ENCODE measurements around the gene PDK3. TPM values are rescaled to one million over a fixed set of nuclear protein-coding genes. Genes with fewer than 3 reads are reported as not detected.

PDK3 gene
- total and polyA plus RNA-seq, 10 donors: 4.3 to 53.0 (median 30.1) TPM

- WGBS, 5 donors: 48 to 58% (median 54%) methylated on average over 4 of the region's 4 CpGs
- no peak overlapping the region for H3K4me3 ChIP-seq
- intact Hi-C loops (cut with DNase I; ENCODE audit: low total_unique reads): no loop called here
- H3K36me3 ChIP-seq: no peaks in the 10 kb centered on the region
- DNase-seq: no peak
- H3K27ac ChIP-seq: no peak overlapping the region
- H3K9me3 ChIP-seq: no peaks in the 10 kb centered on the region
- TF ChIP-seq, protein P1, sequence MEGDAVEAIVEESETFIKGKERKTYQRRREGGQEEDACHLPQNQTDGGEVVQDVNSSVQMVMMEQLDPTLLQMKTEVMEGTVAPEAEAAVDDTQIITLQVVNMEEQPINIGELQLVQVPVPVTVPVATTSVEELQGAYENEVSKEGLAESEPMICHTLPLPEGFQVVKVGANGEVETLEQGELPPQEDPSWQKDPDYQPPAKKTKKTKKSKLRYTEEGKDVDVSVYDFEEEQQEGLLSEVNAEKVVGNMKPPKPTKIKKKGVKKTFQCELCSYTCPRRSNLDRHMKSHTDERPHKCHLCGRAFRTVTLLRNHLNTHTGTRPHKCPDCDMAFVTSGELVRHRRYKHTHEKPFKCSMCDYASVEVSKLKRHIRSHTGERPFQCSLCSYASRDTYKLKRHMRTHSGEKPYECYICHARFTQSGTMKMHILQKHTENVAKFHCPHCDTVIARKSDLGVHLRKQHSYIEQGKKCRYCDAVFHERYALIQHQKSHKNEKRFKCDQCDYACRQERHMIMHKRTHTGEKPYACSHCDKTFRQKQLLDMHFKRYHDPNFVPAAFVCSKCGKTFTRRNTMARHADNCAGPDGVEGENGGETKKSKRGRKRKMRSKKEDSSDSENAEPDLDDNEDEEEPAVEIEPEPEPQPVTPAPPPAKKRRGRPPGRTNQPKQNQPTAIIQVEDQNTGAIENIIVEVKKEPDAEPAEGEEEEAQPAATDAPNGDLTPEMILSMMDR (IDR thresholded peaks at IDR 0.05 in 8 of 11, conservative IDR thresholded peaks at IDR 0.05 in 3 of 11): no peak
- TF ChIP-seq POLR2A (IDR thresholded peaks at IDR 0.05) (no peak), POLR2AphosphoS5 (IDR thresholded peaks at IDR 0.05) (no peak)
- no peaks in the 10 kb centered on the region for H3K27me3 ChIP-seq (replicated peaks in 1 of 7)
- no peaks in the 10 kb centered on the region for H3K4me1 ChIP-seq
Measured at GRCh38 chrX:24428516-24428915, 36.6 kb upstream of the PDK3 start.

DNA sequence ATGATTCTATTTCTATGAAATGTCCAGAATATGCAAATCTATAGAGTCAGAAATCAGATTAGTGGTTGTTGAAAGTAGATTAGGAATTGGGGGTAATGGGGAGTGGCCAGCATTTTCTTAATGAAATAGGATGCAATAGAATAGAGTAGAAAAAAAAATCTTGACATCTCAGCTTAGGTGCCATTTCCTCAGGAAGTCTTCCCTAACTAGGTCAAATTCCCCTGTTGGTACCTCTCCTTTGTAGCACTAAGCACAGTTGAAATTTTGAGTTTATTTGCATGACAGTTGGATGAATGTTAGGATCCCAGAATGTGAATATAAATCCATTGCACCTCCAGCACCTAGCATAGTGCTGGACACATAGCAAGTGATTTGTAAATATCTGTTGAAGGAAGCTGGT, 30.0 kb upstream of the PDK3 start:
- no peak overlapping the region for H3K4me3 ChIP-seq
- intact Hi-C loops (cut with DNase I; ENCODE audit: low total_unique reads): no loop called here
- no peaks in the 10 kb centered on the region for H3K36me3 ChIP-seq
- no peak for DNase-seq
- H3K9me3 ChIP-seq: no peaks in the 10 kb centered on the region
- no peak overlapping the region for H3K27ac ChIP-seq
- TF ChIP-seq POLR2AphosphoS5 (IDR thresholded peaks at IDR 0.05) (no peak), POLR2A (IDR thresholded peaks at IDR 0.05) (no peak)
- TF ChIP-seq, protein P1 (IDR thresholded peaks at IDR 0.05 in 8 of 11, conservative IDR thresholded peaks at IDR 0.05 in 3 of 11): no peak
- H3K27me3 ChIP-seq (replicated peaks in 1 of 7): no peaks in the 10 kb centered on the region
- H3K4me1 ChIP-seq: no peaks in the 10 kb centered on the region

DNA sequence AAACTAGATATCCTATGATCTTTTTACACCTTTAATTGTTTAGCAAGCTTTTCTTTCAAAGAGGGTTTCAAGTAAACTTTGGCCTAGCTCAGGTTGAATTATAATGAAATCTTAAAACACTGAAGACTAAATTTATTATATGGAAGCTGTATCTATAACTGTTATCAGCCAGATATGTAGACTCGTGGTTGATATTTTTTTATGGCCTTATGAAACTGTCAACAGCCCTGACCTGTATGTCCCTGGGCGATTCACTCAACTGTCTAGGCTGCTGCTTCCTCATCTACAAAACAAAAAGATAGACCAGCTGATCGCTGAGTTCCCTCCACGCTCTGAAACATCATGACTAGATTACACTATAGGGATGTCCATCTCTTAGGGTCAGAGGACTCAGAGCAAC, 21.2 kb upstream of the PDK3 start:
- DNase-seq: no peak
- 65 to 89% (median 79%) methylated on average over 4 of the region's 4 CpGs for whole genome bisulfite sequencing, 5 donors
- no peaks in the 10 kb centered on the region for H3K9me3 ChIP-seq
- peaks cover 0 to 6% (median 0%) of the 10 kb centered on the region in 7 donors for H3K27me3 ChIP-seq (replicated peaks in 1 of 7)
- TF ChIP-seq POLR2AphosphoS5 (IDR thresholded peaks at IDR 0.05) (no peak), POLR2A (IDR thresholded peaks at IDR 0.05) (no peak)
- TF ChIP-seq, protein P1 (IDR thresholded peaks at IDR 0.05 in 8 of 11, conservative IDR thresholded peaks at IDR 0.05 in 3 of 11): no peak
- H3K4me1 ChIP-seq: no peaks in the 10 kb centered on the region
- H3K36me3 ChIP-seq: no peaks in the 10 kb centered on the region
- H3K4me3 ChIP-seq: no peak overlapping the region
- H3K27ac ChIP-seq: no peak overlapping the region
- intact Hi-C loops (cut with DNase I; ENCODE audit: low total_unique reads): no loop called here

DNA sequence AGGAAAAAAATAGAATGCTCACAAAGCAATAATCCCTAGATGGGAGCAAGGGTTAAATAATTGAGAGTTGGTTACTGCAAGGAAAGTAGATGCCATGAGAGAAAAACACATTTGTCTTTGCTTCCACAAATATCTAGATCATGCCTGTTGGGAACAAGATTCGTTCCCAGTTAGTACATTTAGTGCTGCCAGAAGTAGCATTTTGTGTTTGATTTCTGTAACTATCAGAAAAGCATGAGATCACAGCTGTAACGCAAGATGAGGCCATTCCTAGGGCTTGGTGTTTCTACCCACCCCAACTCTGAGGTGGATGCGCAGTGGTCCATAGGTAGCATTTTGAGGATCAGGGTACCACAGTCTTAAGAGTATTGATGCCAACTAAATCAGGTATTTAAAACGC, 20.4 kb upstream of the PDK3 start:
- no peaks in the 10 kb centered on the region for H3K36me3 ChIP-seq
- DNase-seq: no peak
- H3K4me3 ChIP-seq: no peak overlapping the region
- H3K27me3 ChIP-seq (replicated peaks in 1 of 7): peaks cover 0 to 6% (median 0%) of the 10 kb centered on the region in 7 donors
- TF ChIP-seq, protein P1 (IDR thresholded peaks at IDR 0.05 in 8 of 11, conservative IDR thresholded peaks at IDR 0.05 in 3 of 11): no peak
- TF ChIP-seq POLR2A (IDR thresholded peaks at IDR 0.05): no peak
- TF ChIP-seq POLR2AphosphoS5 (IDR thresholded peaks at IDR 0.05): no peak
- H3K27ac ChIP-seq: no peak overlapping the region
- no peaks in the 10 kb centered on the region for H3K4me1 ChIP-seq
- intact Hi-C loops (cut with DNase I; ENCODE audit: low total_unique reads): no loop called here
- no peaks in the 10 kb centered on the region for H3K9me3 ChIP-seq
- 75 to 95% (median 93%) methylated on average over 4 of the region's 4 CpGs for WGBS, 5 donors

Data from spleen (tissue), 11 donors.